Kidney epithelial cell (primary cell): ENCODE data around the gene STX8. TPM values are rescaled to one million over a fixed set of nuclear protein-coding genes. Genes with fewer than 3 reads are reported as not detected.

Source experiments
- DNase-seq: peaks from one replicate; pipeline ENCODE4 v3.0.0-alpha.2; 2010; ENCODE audit warnings: low read depth
- H3K27me3 ChIP-seq: 2 replicates; pipeline ENCODE4 v1.6.0; 2011; ENCODE audit warnings: low read length; ENCODE audit not compliant: control insufficient read depth, insufficient read depth
- H3K36me3 ChIP-seq: 2 replicates; pipeline ENCODE4 v1.5.1; 2011; ENCODE audit warnings: low read length; ENCODE audit not compliant: control insufficient read depth, insufficient read depth
- H3K4me3 ChIP-seq: 2 replicates; pipeline ENCODE4 v1.5.1; 2011; ENCODE audit warnings: low read depth, mild to moderate bottlenecking, control low read depth, low read length
- CTCF ChIP-seq: IDR thresholded peaks from 2 replicates; pipeline ENCODE4 v1.5.1; 2011; ENCODE audit warnings: mild to moderate bottlenecking, moderate library complexity, low read length, control low read depth, inconsistent platforms; ENCODE audit not compliant: insufficient read depth, poor library complexity, severe bottlenecking
- total RNA-seq: library from RNA; depleted of rRNA; stranded (reverse); fragments of >200 nt; gene quantifications from 2 replicates; pipeline ENCODE4 v1.2.3, GENCODE V29; 2015

The STX8 gene
- total RNA-seq, 1 donor from 2014 or later: 76.3 TPM

DNA sequence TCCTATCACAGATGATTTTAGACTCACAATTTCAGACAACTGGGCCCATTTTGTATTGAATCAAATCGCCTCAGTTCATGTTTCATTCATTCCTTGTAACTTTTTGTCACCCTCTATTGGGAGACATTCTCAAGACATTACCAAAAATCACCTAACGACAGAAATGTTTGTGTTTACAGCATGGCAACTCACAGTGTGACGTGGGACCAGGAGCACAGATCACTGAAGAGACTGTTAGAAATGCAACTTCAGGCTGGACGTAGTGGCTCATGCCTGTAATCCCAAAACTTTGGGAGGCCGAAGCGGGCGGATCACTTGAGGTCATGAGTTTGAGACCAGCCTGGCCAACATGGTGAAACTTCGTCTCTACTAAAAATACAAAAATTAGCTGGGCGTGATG, 304.7 kb downstream of the STX8 start:
- Histone ChIP-seq H3K27me3 (no peaks in the 10 kb centered on the region), H3K4me3 (no peak overlapping the region), H3K36me3 (no peaks in the 10 kb centered on the region)
- TF ChIP-seq CTCF: no peak
- no peak for DNase-seq

DNA sequence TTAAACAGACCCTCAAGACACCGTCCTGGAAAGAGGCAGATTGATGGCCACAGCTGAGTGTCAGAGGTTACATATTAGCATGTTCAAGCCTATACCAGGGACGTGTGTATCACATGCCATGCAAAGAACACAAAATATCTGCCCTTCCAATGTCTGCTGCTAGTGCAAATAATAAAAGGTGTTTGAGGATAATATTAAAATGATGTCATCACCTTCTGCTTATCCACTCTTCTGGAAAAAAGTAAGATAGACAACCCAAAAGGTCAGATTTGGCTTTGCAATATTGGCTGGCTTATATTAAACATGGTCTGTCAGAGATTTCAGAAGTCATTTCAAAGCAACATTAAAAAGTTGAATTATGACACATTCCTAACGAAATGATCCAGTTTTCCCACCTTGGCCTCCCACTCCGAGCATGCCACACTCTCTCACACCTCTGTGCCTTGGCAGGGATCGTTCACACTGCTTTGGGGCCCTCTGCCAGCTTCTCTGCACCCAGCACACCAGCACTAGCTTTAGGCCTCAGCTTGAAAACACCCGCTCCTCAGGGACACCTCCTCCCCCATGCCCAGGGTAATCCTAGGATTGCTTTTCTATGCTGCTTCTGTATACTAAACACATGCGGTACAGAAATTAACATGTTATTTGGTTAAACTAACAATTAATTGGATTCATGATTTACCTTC, 306.1 kb downstream of the STX8 start:
- Histone ChIP-seq H3K4me3 (no peak overlapping the region), H3K27me3 (no peaks in the 10 kb centered on the region), H3K36me3 (no peaks in the 10 kb centered on the region)
- DNase-seq: no peak
- TF ChIP-seq CTCF: no peak

DNA sequence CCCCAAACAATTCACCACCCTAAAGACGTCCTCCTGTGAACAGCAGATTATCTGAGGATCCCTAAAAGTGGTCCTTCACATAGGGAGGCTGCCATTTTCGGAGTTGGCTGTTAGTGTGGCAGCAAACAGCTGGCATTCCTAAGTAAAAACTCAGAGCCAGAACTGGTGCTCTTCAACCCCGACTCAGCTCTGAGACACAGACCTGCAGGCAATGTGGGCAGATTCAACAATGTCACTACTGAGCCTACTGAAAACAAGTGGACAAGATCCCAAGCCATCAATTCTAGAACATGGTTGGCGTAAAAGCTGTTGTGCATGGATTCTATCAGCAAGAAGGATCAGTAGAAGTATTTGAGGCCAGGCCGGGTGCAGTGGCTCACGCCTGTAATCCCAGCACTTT, 307.1 kb downstream of the STX8 start:
- H3K27me3 ChIP-seq: no peaks in the 10 kb centered on the region
- H3K36me3 ChIP-seq: no peaks in the 10 kb centered on the region
- no peak for TF ChIP-seq CTCF
- DNase-seq: no peak
- no peak overlapping the region for H3K4me3 ChIP-seq

DNA sequence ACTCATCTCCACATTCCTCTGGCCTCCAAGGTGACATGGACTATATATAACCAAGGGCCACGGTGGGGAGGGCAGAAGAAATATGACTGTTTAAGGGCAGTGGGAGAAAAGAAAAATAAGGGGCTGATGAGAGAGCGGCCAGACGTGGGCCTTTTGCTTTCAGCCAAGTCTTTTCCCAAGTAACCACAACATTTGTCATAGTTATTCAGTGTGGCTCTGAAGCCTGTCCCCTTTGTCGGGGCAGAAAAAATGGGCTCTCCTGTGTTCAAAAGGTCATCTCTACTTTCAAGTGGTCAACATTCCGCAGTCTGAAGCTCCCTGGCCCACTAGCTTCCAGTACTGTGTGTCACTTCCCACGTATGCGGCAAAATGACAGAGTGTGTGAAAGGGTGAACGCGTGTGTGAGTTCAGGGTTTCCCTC, 308.9 kb downstream of the STX8 start:
- H3K36me3 ChIP-seq: no peaks in the 10 kb centered on the region
- TF ChIP-seq CTCF: no peak
- no peak for DNase-seq
- H3K4me3 ChIP-seq: no peak overlapping the region
- H3K27me3 ChIP-seq: no peaks in the 10 kb centered on the region

DNA sequence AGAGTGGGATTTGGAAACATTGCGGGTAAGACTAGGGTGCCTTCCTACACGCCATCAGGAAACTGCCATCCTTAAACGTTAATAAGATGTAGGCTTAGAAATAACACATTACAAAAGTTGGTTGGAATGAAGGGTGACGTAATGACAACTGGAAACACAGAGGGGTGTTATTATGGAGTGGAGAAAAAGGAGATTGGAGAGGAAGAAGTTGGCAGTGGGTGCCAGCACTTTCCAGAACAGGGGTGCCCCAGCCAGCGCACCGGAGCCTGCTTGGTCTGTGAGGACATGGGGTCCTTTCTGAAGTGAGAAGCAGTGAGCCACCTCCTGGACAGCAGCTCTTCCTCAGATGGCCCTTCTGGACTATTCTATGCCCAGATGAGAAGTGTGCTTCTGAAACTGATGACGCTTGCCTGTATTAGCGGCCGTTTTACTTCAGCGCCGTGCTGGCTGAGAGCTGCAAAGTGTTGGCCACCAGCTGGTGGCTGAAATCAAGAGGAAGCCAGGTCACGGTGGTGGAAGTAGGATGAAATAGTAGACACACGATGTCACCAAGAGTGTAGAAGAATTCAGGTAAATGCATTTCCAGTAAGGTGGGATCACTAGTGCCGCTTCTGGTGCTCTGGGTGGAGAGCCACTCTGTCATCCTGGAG, 309.5 kb downstream of the STX8 start:
- no peak for DNase-seq
- no peaks in the 10 kb centered on the region for H3K27me3 ChIP-seq
- no peak for TF ChIP-seq CTCF
- H3K36me3 ChIP-seq: no peaks in the 10 kb centered on the region
- H3K4me3 ChIP-seq: no peak overlapping the region
